Right lobe of liver (tissue), 4 donors: ENCODE results near the gene PCNX2.
A peak's percentile ranks its signal among the peaks of the same experiment; 100 is the strongest.

Experiments used
- POLR2A ChIP-seq: fragments of 450-650 bp; IDR thresholded peaks from one replicate; pipeline ENCODE4 v1.6.1; 2017; ENCODE audit warnings: antibody characterized with exemption, mild to moderate bottlenecking
- TF ChIP-seq, protein P1 (sequence below), 4 donors: fragments of 200-600 bp in 3 of 4; fragments of 450-650 bp in 1 of 4; IDR thresholded peaks; one replicate each; pipeline versions ENCODE4 v1.5.1 to v1.8.0; 2016 to 2022; ENCODE audit warnings: antibody characterized with exemption in 4 of 4, mild to moderate bottlenecking in 2 of 4
- donor health status: DM: no; HTN: no; CAD: no.
- donor health status: DM: no; HTN: no; CAD: no.
- donor health status: DM: no; HTN: yes; CAD: no.

DNA sequence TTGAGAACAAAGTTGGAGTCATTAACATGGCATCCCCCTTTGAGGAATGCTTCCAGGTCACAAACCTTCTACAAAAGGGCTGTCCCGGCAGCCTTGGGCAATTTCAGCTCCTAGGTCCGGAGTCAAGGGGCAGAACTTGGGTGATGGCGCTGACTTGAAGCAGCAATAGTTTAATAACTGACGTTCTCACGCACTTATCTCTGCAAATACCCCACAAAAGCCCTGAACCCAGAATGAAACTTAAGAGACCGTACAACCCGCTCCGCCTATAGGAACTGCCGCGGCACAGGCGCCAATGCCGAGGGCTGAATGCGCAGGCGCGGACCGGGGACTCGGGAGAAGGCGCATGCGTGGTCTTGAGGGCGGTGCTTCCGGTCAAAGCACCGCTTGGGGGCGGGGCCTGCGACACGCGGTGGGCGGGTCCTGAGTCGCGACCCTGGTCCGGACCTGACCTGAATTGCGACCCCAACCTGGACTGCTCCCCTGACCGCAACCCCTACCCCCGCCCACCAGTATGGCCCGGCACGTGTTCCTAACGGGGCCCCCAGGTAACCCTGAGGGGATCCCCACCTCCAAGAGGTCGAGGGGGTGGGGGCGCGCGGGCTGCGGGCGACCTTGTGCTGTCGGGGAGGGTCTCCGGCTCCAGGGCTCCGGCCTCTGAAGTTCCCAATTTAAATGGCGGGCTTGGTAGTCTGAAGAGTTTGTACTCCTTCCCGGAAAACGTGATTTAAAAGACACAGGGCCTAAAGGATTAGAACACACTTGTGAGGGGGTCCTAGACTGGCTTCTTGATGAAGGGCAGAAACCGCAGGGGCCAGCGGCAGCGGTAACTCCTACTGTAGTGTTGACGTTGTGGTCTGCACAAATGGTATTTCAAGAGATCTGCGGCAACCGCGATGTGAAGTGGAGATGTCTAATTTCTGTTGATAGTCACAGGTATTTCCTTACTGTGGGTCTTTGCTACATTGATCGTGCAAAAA is 345.0 kb downstream of the PCNX2 start, which contains the start of gene NTPCR:
- TF ChIP-seq, protein P1, sequence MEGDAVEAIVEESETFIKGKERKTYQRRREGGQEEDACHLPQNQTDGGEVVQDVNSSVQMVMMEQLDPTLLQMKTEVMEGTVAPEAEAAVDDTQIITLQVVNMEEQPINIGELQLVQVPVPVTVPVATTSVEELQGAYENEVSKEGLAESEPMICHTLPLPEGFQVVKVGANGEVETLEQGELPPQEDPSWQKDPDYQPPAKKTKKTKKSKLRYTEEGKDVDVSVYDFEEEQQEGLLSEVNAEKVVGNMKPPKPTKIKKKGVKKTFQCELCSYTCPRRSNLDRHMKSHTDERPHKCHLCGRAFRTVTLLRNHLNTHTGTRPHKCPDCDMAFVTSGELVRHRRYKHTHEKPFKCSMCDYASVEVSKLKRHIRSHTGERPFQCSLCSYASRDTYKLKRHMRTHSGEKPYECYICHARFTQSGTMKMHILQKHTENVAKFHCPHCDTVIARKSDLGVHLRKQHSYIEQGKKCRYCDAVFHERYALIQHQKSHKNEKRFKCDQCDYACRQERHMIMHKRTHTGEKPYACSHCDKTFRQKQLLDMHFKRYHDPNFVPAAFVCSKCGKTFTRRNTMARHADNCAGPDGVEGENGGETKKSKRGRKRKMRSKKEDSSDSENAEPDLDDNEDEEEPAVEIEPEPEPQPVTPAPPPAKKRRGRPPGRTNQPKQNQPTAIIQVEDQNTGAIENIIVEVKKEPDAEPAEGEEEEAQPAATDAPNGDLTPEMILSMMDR (IDR thresholded peaks at IDR 0.05): peak; percentile 7 to 18 (median 15)
- peak; percentile 40 for TF ChIP-seq POLR2A
